Lower leg skin (tissue), 3 donors: ENCODE measurements around the gene KIF26B.

ENCODE experiments used
- POLR2A ChIP-seq, 2 donors: fragments of 450-650 bp; IDR thresholded peaks; one replicate each; pipeline ENCODE4 v1.6.1; 2016 to 2017; ENCODE audit warnings: antibody characterized with exemption in 2 of 2, mild to moderate bottlenecking in 1 of 2, moderate library complexity in 1 of 2
- TF ChIP-seq, protein P1 (sequence below), 3 donors: fragments of 450-650 bp; IDR thresholded peaks; one replicate each; pipeline ENCODE4 v1.5.1; 2016; ENCODE audit warnings: antibody characterized with exemption in 3 of 3, mild to moderate bottlenecking in 3 of 3, moderate library complexity in 2 of 3

DNA sequence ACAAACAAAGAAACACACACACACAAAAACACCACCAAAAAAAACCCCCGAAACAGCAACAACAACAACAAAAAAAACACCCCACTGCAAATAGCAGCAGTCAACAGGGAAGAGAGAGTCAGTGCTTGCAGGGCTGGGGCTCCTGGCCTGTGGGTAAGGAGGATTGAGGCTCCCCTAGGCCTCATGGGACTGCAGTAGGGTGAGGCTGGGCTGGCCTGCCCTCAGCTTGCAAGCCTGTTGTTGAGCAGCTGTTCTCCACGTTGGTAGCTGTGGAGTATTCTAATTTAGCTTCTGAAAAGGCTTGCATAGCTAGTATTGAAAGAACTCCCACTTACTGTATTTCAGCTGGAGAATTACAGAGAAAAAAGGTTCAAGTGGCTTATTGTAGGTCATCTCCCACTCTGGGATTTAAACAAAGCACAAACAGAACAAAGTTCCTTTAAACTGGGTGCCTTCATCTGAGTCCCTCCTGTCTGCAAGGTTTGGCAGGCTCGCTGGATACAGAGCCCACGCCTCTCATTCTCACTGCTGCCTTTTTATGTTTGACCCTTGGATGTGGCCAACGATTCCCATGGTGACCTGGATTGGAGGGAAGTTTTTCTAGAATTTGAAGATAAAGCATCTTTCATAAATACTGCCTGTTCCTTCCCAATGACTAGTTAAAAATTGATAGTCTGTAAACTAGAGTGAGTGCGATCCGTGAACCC lies 247.2 kb downstream of the KIF26B start:
- no peak for TF ChIP-seq POLR2A (IDR thresholded peaks at IDR 0.05)
- TF ChIP-seq, protein P1, sequence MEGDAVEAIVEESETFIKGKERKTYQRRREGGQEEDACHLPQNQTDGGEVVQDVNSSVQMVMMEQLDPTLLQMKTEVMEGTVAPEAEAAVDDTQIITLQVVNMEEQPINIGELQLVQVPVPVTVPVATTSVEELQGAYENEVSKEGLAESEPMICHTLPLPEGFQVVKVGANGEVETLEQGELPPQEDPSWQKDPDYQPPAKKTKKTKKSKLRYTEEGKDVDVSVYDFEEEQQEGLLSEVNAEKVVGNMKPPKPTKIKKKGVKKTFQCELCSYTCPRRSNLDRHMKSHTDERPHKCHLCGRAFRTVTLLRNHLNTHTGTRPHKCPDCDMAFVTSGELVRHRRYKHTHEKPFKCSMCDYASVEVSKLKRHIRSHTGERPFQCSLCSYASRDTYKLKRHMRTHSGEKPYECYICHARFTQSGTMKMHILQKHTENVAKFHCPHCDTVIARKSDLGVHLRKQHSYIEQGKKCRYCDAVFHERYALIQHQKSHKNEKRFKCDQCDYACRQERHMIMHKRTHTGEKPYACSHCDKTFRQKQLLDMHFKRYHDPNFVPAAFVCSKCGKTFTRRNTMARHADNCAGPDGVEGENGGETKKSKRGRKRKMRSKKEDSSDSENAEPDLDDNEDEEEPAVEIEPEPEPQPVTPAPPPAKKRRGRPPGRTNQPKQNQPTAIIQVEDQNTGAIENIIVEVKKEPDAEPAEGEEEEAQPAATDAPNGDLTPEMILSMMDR (IDR thresholded peaks at IDR 0.05), result no peak
